H9 (cell line): Measurements from ENCODE around the gene MRPS14. TPM values are rescaled to one million over a fixed set of nuclear protein-coding genes. Genes with fewer than 3 reads are reported as not detected.
A peak's percentile ranks its signal among the peaks of the same experiment; 100 is the strongest.

ENCODE experiments used
- DNase-seq: peaks from one replicate; pipeline ENCODE4 v3.0.0-alpha.2; 2017
- H2AFZ ChIP-seq: one replicate; pipeline ENCODE4 v1.6.1; 2013; ENCODE audit warnings: mild to moderate bottlenecking, low read length, control low read depth, moderate library complexity
- H2AK5ac ChIP-seq: 2 replicates; pipeline ENCODE4 v1.6.1; 2013; ENCODE audit warnings: low read length, control low read depth, mixed read lengths; ENCODE audit not compliant: insufficient read length
- H2BK120ac ChIP-seq: one replicate; pipeline ENCODE4 v1.6.1; 2013; ENCODE audit warnings: low read depth, mild to moderate bottlenecking, low read length, control low read depth, inconsistent platforms; ENCODE audit not compliant: poor library complexity, severe bottlenecking
- H2BK12ac ChIP-seq: 2 replicates; pipeline ENCODE4 v1.6.1; 2013; ENCODE audit warnings: low read length, control low read depth, mixed read lengths, low read depth; ENCODE audit not compliant: insufficient read length
- H2BK15ac ChIP-seq: 2 replicates; pipeline ENCODE4 v1.6.1; 2013; ENCODE audit warnings: low read depth, low read length, control low read depth
- H2BK20ac ChIP-seq: one replicate; pipeline ENCODE4 v1.6.1; 2013; ENCODE audit warnings: low read depth, mild to moderate bottlenecking, low read length, control low read depth, inconsistent platforms; ENCODE audit not compliant: poor library complexity, severe bottlenecking
- H2BK5ac ChIP-seq: 2 replicates; pipeline ENCODE4 v1.6.1; 2013; ENCODE audit warnings: low read length, control low read depth, mixed read lengths; ENCODE audit not compliant: insufficient read length
- H3K14ac ChIP-seq: 2 replicates; pipeline ENCODE4 v1.6.1; 2013; ENCODE audit warnings: low read length, control low read depth; ENCODE audit not compliant: insufficient read depth
- H3K18ac ChIP-seq: 2 replicates; pipeline ENCODE4 v1.6.1; 2013; ENCODE audit warnings: low read depth, mild to moderate bottlenecking, mixed read lengths, low read length, control low read depth; ENCODE audit not compliant: insufficient read length
- H3K23ac ChIP-seq: 2 replicates; pipeline ENCODE4 v1.6.1; 2013; ENCODE audit warnings: low read length, control low read depth, mixed read lengths, low read depth; ENCODE audit not compliant: insufficient read length
- H3K23me2 ChIP-seq: 2 replicates; pipeline ENCODE4 v1.6.1; 2013; ENCODE audit warnings: low read depth, mild to moderate bottlenecking, mixed read lengths, low read length, control low read depth; ENCODE audit not compliant: insufficient read length, poor library complexity, severe bottlenecking
- H3K27ac ChIP-seq: 2 replicates; pipeline ENCODE4 v1.5.1; 2013; ENCODE audit warnings: low read length, control low read depth, mixed read lengths, low read depth; ENCODE audit not compliant: insufficient read length
- H3K27me3 ChIP-seq: 2 replicates; pipeline ENCODE4 v1.6.1; 2013; ENCODE audit warnings: low read length, control low read depth, inconsistent platforms; ENCODE audit not compliant: insufficient read depth
- H3K4ac ChIP-seq: 2 replicates; pipeline ENCODE4 v1.6.1; 2013; ENCODE audit warnings: low read depth, mild to moderate bottlenecking, control low read depth, inconsistent platforms, low read length, moderate library complexity
- H3K4me1 ChIP-seq: 2 replicates; pipeline ENCODE4 v1.6.1; 2013; ENCODE audit warnings: low read length, control low read depth, inconsistent platforms; ENCODE audit not compliant: insufficient read depth
- H3K4me2 ChIP-seq: 2 replicates; pipeline ENCODE4 v1.6.1; 2013; ENCODE audit warnings: low read length, control low read depth, mixed read lengths; ENCODE audit not compliant: insufficient read length, insufficient read depth
- H3K56ac ChIP-seq: 2 replicates; pipeline ENCODE4 v1.6.1; 2013; ENCODE audit warnings: low read depth, mild to moderate bottlenecking, mixed read lengths, low read length, control low read depth; ENCODE audit not compliant: insufficient read length
- H3K79me1 ChIP-seq: 2 replicates; pipeline ENCODE4 v1.6.1; 2013; ENCODE audit warnings: low read depth, mild to moderate bottlenecking, moderate library complexity, low read length, control low read depth, inconsistent platforms; ENCODE audit not compliant: insufficient read depth, poor library complexity, severe bottlenecking
- H3K79me2 ChIP-seq: 2 replicates; pipeline ENCODE4 v1.6.1; 2013; ENCODE audit warnings: low read length, control low read depth, inconsistent platforms; ENCODE audit not compliant: insufficient read depth
- H3K9ac ChIP-seq: 2 replicates; pipeline ENCODE4 v1.6.1; 2013; ENCODE audit warnings: low read length, control low read depth, mixed read lengths; ENCODE audit not compliant: insufficient read length; ENCODE audit errors: extremely low read depth
- H3K9me3 ChIP-seq: one replicate; pipeline ENCODE4 v1.6.1; 2013; ENCODE audit warnings: low read depth, low read length, inconsistent platforms; ENCODE audit not compliant: control insufficient read depth
- H3T11ph ChIP-seq: one replicate; pipeline ENCODE4 v1.6.1; 2013; ENCODE audit warnings: mild to moderate bottlenecking, low read length, control low read depth, inconsistent platforms
- H4K20me1 ChIP-seq: one replicate; pipeline ENCODE4 v1.6.1; 2013; ENCODE audit not compliant: control insufficient read depth, insufficient read length, insufficient read depth
- H4K5ac ChIP-seq: 2 replicates; pipeline ENCODE4 v1.6.1; 2013; ENCODE audit warnings: low read depth, mild to moderate bottlenecking, mixed read lengths, low read length, control low read depth; ENCODE audit not compliant: insufficient read length
- H4K8ac ChIP-seq: replicated peaks from 2 replicates; pipeline ENCODE4 v1.6.1; 2013; ENCODE audit warnings: low read length, control low read depth, mixed read lengths, low read depth; ENCODE audit not compliant: insufficient read length
- H4K91ac ChIP-seq: 2 replicates; pipeline ENCODE4 v1.6.1; 2013; ENCODE audit warnings: low read depth, mild to moderate bottlenecking, moderate library complexity, mixed read lengths, low read length, control low read depth; ENCODE audit not compliant: insufficient read length
- H3K27ac Mint-ChIP-seq, 3 experiments: 2 replicates in 2 of 3; 3 replicates in 1 of 3; pipeline ENCODE4 v1.8.0; 2020 to 2021; ENCODE audit warnings: mixed read lengths in 3 of 3, mild to moderate bottlenecking in 1 of 3, moderate library complexity in 1 of 3
- H3K27me3 Mint-ChIP-seq: 2 replicates; pipeline ENCODE4 v1.8.0; 2021; ENCODE audit warnings: low read depth, mild to moderate bottlenecking, moderate library complexity, mixed read lengths
- H3K36me3 Mint-ChIP-seq, 3 experiments: 2 replicates in 2 of 3; 3 replicates in 1 of 3; pipeline ENCODE4 v1.8.0; 2020 to 2021; ENCODE audit warnings: low read depth in 3 of 3, mixed read lengths in 3 of 3; ENCODE audit not compliant: insufficient read depth in 1 of 3
- H3K4me1 Mint-ChIP-seq, 2 experiments: 2 replicates each; pipeline ENCODE4 v1.8.0; 2020; ENCODE audit warnings: mixed read lengths in 2 of 2
- H3K4me3 Mint-ChIP-seq, 2 experiments: 2 replicates in 1 of 2; 3 replicates in 1 of 2; pipeline ENCODE4 v1.8.0; 2020 to 2021; ENCODE audit warnings: mild to moderate bottlenecking in 2 of 2, mixed read lengths in 2 of 2, moderate library complexity in 1 of 2
- H3K9me3 Mint-ChIP-seq, 2 experiments: 2 replicates in 1 of 2; 3 replicates in 1 of 2; pipeline ENCODE4 v1.8.0; 2020; ENCODE audit warnings: mild to moderate bottlenecking in 2 of 2, mixed read lengths in 2 of 2, moderate library complexity in 1 of 2
- WGBS: extraction: QIAGEN DNeasy Blood & Tissue Kit; methylation state at CpG from one replicate; pipeline ENCODE4 v1.1.7; 2013; ENCODE audit warnings: missing lambda C conversion rate, low lambda C conversion rate, mixed read lengths; ENCODE audit not compliant: insufficient read length; ENCODE audit errors: extremely low coverage; 5-methylcytosine and 5-hydroxymethylcytosine counted together
- total RNA-seq: library from RNA; stranded (reverse); gene quantifications from 2 replicates; pipeline ENCODE4 v1.2.1, GENCODE V29; 2021
- TF ChIP-seq, protein P1 (sequence below): fragments of 200-600 bp; sonication (generic); conservative IDR thresholded peaks from 3 replicates; pipeline ENCODE4 v1.8.0; 2021; ENCODE audit warnings: antibody characterized with exemption, mild to moderate bottlenecking

The MRPS14 gene
- total RNA-seq, 1 experiment from 2014 or later = 30.6 TPM

DNA sequence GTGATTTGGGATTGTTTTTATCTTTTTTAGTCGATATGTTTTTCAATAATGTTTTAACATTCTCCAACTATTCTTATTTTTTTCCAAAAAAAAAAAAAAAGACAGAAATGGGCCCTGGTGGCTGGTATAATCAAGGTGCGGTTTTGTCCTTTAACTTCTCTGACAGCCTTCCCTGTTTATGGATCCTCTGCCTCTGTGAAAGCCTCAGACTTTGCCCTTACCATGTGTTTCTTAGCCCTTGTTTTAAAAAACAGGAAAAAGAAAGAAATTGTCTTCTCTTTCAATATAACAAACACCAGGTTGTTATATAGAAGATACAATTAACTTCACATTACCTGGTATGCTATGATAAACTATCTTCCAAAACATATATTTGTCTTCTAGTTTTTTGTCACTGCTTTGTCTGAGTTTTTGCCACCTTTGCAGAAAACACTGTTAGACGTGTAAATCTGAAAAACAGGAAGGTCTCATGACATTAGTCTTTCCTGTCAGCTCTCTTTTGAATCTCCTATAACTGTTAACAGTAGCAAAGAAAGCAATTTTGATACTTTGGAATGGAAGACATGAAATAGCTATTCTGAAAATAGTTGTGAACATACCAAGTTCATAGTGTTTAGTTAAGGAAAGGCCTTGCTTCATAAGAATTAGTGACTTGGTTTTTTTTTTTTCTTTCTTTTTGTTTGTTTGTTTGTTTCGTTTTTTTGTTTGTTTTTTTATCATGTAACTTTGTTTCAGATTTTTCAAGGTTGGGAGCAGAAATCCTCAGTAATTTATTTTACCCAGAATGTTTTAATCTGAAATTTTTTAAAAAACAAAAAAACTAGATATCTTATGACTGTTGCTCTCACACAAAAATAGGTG is 55.1 kb downstream of the MRPS14 start:
- no peak overlapping the region for H3K4me2 ChIP-seq
- no CpG with 5 or more reads among the region's 4 CpGs for WGBS

More for the DNA sequence above, 55.1 kb downstream of the MRPS14 start:
- peaks cover 3% of the 10 kb centered on the region for H3K79me1 ChIP-seq
- H4K5ac ChIP-seq = no peak overlapping the region
- H3K27ac Mint-ChIP-seq = peak overlapping the region in 1 of 3 experiments; percentile 72; a peak in 2 of 7 replicates
- H4K91ac ChIP-seq = no peak overlapping the region
- H3K27ac ChIP-seq = no peak overlapping the region
- H3K56ac ChIP-seq = no peak overlapping the region
- peaks cover 13% of the 10 kb centered on the region in 2 experiments for H3K4me1 Mint-ChIP-seq
- peaks cover 3% of the 10 kb centered on the region; the same call in 1 of the 2 replicates for H3K4me1 ChIP-seq
- H3K18ac ChIP-seq = no peak overlapping the region
- H3K9me3 Mint-ChIP-seq = no peaks in the 10 kb centered on the region
- H3K4me3 Mint-ChIP-seq = no peak overlapping the region
- peaks cover 15 to 47% (median 39%) of the 10 kb centered on the region in 3 experiments; a peak in 6 of 7 replicates for H3K36me3 Mint-ChIP-seq
- H2BK20ac ChIP-seq = no peak overlapping the region
- DNase-seq = no peak
- no peaks in the 10 kb centered on the region for H4K20me1 ChIP-seq
- TF ChIP-seq, protein P1, sequence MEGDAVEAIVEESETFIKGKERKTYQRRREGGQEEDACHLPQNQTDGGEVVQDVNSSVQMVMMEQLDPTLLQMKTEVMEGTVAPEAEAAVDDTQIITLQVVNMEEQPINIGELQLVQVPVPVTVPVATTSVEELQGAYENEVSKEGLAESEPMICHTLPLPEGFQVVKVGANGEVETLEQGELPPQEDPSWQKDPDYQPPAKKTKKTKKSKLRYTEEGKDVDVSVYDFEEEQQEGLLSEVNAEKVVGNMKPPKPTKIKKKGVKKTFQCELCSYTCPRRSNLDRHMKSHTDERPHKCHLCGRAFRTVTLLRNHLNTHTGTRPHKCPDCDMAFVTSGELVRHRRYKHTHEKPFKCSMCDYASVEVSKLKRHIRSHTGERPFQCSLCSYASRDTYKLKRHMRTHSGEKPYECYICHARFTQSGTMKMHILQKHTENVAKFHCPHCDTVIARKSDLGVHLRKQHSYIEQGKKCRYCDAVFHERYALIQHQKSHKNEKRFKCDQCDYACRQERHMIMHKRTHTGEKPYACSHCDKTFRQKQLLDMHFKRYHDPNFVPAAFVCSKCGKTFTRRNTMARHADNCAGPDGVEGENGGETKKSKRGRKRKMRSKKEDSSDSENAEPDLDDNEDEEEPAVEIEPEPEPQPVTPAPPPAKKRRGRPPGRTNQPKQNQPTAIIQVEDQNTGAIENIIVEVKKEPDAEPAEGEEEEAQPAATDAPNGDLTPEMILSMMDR = no peak
- H3K9me3 ChIP-seq = no peaks in the 10 kb centered on the region
- no peak overlapping the region for H2BK12ac ChIP-seq
- H2BK5ac ChIP-seq = no peak overlapping the region
- H3K27me3 Mint-ChIP-seq = no peaks in the 10 kb centered on the region
- no peak overlapping the region for H3K23ac ChIP-seq
- H3K4ac ChIP-seq = no peak overlapping the region
- H3K23me2 ChIP-seq = no peaks in the 10 kb centered on the region
- no peak overlapping the region for H2BK120ac ChIP-seq
- no peak overlapping the region for H3T11ph ChIP-seq
- H3K9ac ChIP-seq = no peak overlapping the region
- no peak overlapping the region for H2AK5ac ChIP-seq
- H3K14ac ChIP-seq = no peak overlapping the region
- no peak overlapping the region for H2BK15ac ChIP-seq
- no peak overlapping the region for H2AFZ ChIP-seq
- H4K8ac ChIP-seq = no peak overlapping the region
- H3K79me2 ChIP-seq = no peaks in the 10 kb centered on the region
- H3K27me3 ChIP-seq = no peaks in the 10 kb centered on the region
